ENCODE data around the gene GOLGA6C.
"Not testable (repeated sequence)": the region's sequence is repeated elsewhere in the genome, so short reads cannot be mapped to it uniquely, and the experiment has no call there.

Gene GOLGA6C

GRCh38 chr15:75228787-75229186 lies 29.3 kb upstream of the GOLGA6C start:
- no peak for DNase-seq

- no peak for DNase-seq
Measured at GRCh38 chr15:75229191-75230015, 28.7 kb upstream of the GOLGA6C start.

- DNase-seq, result no peak
Measured at GRCh38 chr15:75230016-75230343, 28.2 kb upstream of the GOLGA6C start.

GRCh38 chr15:75230551-75231371 lies 27.4 kb upstream of the GOLGA6C start:
- no peak for DNase-seq

- DNase-seq, result no peak
Measured at GRCh38 chr15:75231836-75232235, 26.3 kb upstream of the GOLGA6C start.

GRCh38 chr15:75232252-75232813 lies 25.8 kb upstream of the GOLGA6C start:
- DNase-seq, result no peak

- no peak for DNase-seq
Measured at GRCh38 chr15:75232826-75233503, 25.2 kb upstream of the GOLGA6C start.

- DNase-seq, result no peak
Measured at GRCh38 chr15:75233504-75234190, 24.5 kb upstream of the GOLGA6C start.

- DNase-seq, result no peak
Measured at GRCh38 chr15:75234191-75234810, 23.8 kb upstream of the GOLGA6C start.

- DNase-seq, result no peak
Measured at GRCh38 chr15:75235051-75235673, 23.0 kb upstream of the GOLGA6C start.

- no peak for DNase-seq
Measured at GRCh38 chr15:75235760-75236729, 22.1 kb upstream of the GOLGA6C start.

GRCh38 chr15:75237316-75237982 lies 20.7 kb upstream of the GOLGA6C start:
- DNase-seq, result no peak

GRCh38 chr15:75238150-75238549 lies 20.0 kb upstream of the GOLGA6C start:
- no peak for DNase-seq

- not testable (repeated sequence) for DNase-seq
Measured at GRCh38 chr15:75245741-75246140, 12.4 kb upstream of the GOLGA6C start.

GRCh38 chr15:75248991-75249390 lies 9.1 kb upstream of the GOLGA6C start:
- not testable (repeated sequence) for DNase-seq

- DNase-seq, result no peak
Measured at GRCh38 chr15:75249726-75250125, 8.4 kb upstream of the GOLGA6C start.

GRCh38 chr15:75251343-75251742 lies 6.8 kb upstream of the GOLGA6C start:
- DNase-seq, result not testable (repeated sequence)

GRCh38 chr15:75252285-75252684 lies 5.8 kb upstream of the GOLGA6C start:
- not testable (repeated sequence) for DNase-seq

- not testable (repeated sequence) for DNase-seq
Measured at GRCh38 chr15:75258620-75259343, 648 bp downstream of the GOLGA6C start.
